Osteoblast (primary cell): ENCODE measurements around the gene HP. TPM values are rescaled to one million over a fixed set of nuclear protein-coding genes. Genes with fewer than 3 reads are reported as not detected.

Experiments used
- DNase-seq: peaks from one replicate; pipeline ENCODE4 v3.0.0; 2011; ENCODE audit warnings: low spot score, mixed read lengths; ENCODE audit not compliant: insufficient read length; ENCODE audit errors: missing footprints
- H2AFZ ChIP-seq: 2 replicates; pipeline ENCODE4 v1.6.0; 2011; ENCODE audit warnings: mild to moderate bottlenecking, low read length
- H3K27ac ChIP-seq: 2 replicates; pipeline ENCODE4 v1.5.1; 2011; ENCODE audit warnings: mild to moderate bottlenecking, low read depth, low read length, moderate library complexity
- H3K27me3 ChIP-seq: 2 replicates; pipeline ENCODE4 v1.6.0; 2012; ENCODE audit warnings: mild to moderate bottlenecking, control low read depth, inconsistent platforms, low read length, moderate library complexity; ENCODE audit not compliant: insufficient read depth
- H3K36me3 ChIP-seq: 2 replicates; pipeline ENCODE4 v1.5.1; 2011; ENCODE audit warnings: mild to moderate bottlenecking, low read length, control low read depth, moderate library complexity; ENCODE audit not compliant: insufficient read depth
- H3K4me1 ChIP-seq: 2 replicates; pipeline ENCODE4 v1.5.1; 2011; ENCODE audit warnings: mild to moderate bottlenecking, low read length, control low read depth, moderate library complexity; ENCODE audit not compliant: insufficient read depth
- H3K4me2 ChIP-seq: 2 replicates; pipeline ENCODE4 v1.6.0; 2011; ENCODE audit warnings: mild to moderate bottlenecking, low read length; ENCODE audit not compliant: insufficient read depth
- H3K4me3 ChIP-seq: fragments of 200-600 bp; sonication (generic); 3 replicates; pipeline ENCODE4 v1.5.1; 2012; ENCODE audit warnings: mild to moderate bottlenecking, low read length, inconsistent platforms; ENCODE audit not compliant: insufficient read depth
- H3K79me2 ChIP-seq: 2 replicates; pipeline ENCODE4 v1.6.0; 2012; ENCODE audit warnings: mild to moderate bottlenecking, low read length, control low read depth, inconsistent platforms; ENCODE audit not compliant: insufficient read depth
- H3K9me3 ChIP-seq: 2 replicates; pipeline ENCODE4 v1.5.1; 2011; ENCODE audit warnings: low read depth, low read length, control low read depth
- H4K20me1 ChIP-seq: 2 replicates; pipeline ENCODE4 v1.6.0; 2012; ENCODE audit warnings: mild to moderate bottlenecking, low read length, control low read depth; ENCODE audit not compliant: insufficient read depth
- CTCF ChIP-seq: IDR thresholded peaks from 2 replicates; pipeline ENCODE4 v1.5.1; 2011; ENCODE audit warnings: mild to moderate bottlenecking, low read depth, low read length, moderate library complexity; ENCODE audit errors: extremely low read depth
- total RNA-seq: library from RNA; depleted of rRNA; stranded (reverse); fragments of >200 nt; gene quantifications from 2 replicates; pipeline ENCODE4 v1.2.3, GENCODE V29; 2012

HP gene
- total RNA-seq, 1 donor: not detected

GRCh38 chr16:72043058-72043457, 11.2 kb upstream of the HP start:
- Histone ChIP-seq H3K4me2 (no peak overlapping the region), H3K4me3 (no peak overlapping the region), H2AFZ (no peak overlapping the region), H3K79me2 (no peaks in the 10 kb centered on the region), H3K9me3 (no peaks in the 10 kb centered on the region), H3K4me1 (no peaks in the 10 kb centered on the region), H4K20me1 (no peaks in the 10 kb centered on the region), H3K36me3 (no peaks in the 10 kb centered on the region), H3K27ac (no peak overlapping the region), H3K27me3 (no peaks in the 10 kb centered on the region)
- DNase-seq: no peak
- TF ChIP-seq CTCF: no peak

GRCh38 chr16:72043539-72043938, 10.8 kb upstream of the HP start:
- Histone ChIP-seq H3K79me2 (no peaks in the 10 kb centered on the region), H2AFZ (no peak overlapping the region), H3K4me1 (no peaks in the 10 kb centered on the region), H3K36me3 (no peaks in the 10 kb centered on the region), H4K20me1 (no peaks in the 10 kb centered on the region), H3K27me3 (no peaks in the 10 kb centered on the region), H3K4me2 (no peak overlapping the region), H3K27ac (no peak overlapping the region), H3K4me3 (no peak overlapping the region), H3K9me3 (no peaks in the 10 kb centered on the region)
- no peak for TF ChIP-seq CTCF
- no peak for DNase-seq

DNA sequence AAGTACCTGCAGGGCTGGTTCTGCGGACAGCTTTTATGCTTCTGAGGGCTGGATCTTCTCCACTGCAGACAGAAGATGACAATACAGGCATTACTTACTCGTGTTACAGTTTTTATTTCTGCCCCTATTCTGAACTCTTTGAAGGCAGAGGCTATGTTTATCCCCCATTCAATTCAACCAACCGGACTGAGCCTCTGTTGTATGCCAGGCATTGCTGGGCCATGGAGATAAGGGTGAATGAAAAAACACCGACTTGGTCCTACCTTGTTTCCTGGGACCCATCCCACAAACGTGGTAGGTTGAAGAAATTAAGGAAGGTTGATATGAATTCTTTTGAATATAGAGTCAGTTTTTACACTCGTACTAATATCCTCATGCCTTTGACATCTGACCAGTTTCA, 10.0 kb upstream of the HP start:
- no peak for DNase-seq
- H3K27ac ChIP-seq: no peak overlapping the region

GRCh38 chr16:72044825-72045359, 9.4 kb upstream of the HP start:
- Histone ChIP-seq H3K4me2 (no peak overlapping the region), H3K79me2 (no peaks in the 10 kb centered on the region)
- no peak for TF ChIP-seq CTCF

More for the DNA sequence above, 10.0 kb upstream of the HP start:
- no peak overlapping the region for H2AFZ ChIP-seq
- no peak overlapping the region for H3K4me2 ChIP-seq
- H4K20me1 ChIP-seq: no peaks in the 10 kb centered on the region
- H3K4me1 ChIP-seq: no peaks in the 10 kb centered on the region
- no peaks in the 10 kb centered on the region for H3K79me2 ChIP-seq
- H3K27me3 ChIP-seq: no peaks in the 10 kb centered on the region
- no peaks in the 10 kb centered on the region for H3K9me3 ChIP-seq
- H3K36me3 ChIP-seq: no peaks in the 10 kb centered on the region
- no peak for TF ChIP-seq CTCF
- H3K4me3 ChIP-seq: no peak overlapping the region

More at GRCh38 chr16:72044825-72045359, 9.4 kb upstream of the HP start:
- Histone ChIP-seq H3K36me3 (no peaks in the 10 kb centered on the region), H3K9me3 (no peaks in the 10 kb centered on the region), H3K4me1 (no peaks in the 10 kb centered on the region), H4K20me1 (no peaks in the 10 kb centered on the region), H3K27ac (no peak overlapping the region), H2AFZ (no peak overlapping the region), H3K4me3 (no peak overlapping the region), H3K27me3 (no peaks in the 10 kb centered on the region)
- no peak for DNase-seq
